Sigmoid colon (tissue), 4 donors: Measurements from ENCODE around the gene SPDYA.

Source experiments
- CTCF ChIP-seq, 4 experiments: fragments of 450-650 bp in 3 of 4; fragments of 200-600 bp in 1 of 4; IDR thresholded peaks; one replicate each; pipeline ENCODE4 v1.5.1; 2016 to 2019; ENCODE audit warnings: antibody characterized with exemption in 4 of 4, mild to moderate bottlenecking in 3 of 4, moderate library complexity in 2 of 4
- EP300 ChIP-seq, 4 donors: sonication (generic); formaldehyde crosslinking; IDR thresholded peaks; one replicate each; pipeline ENCODE4 v1.6.1; 2017; ENCODE audit warnings: antibody characterized with exemption in 4 of 4
- POLR2A ChIP-seq, 2 donors: fragments of 450-650 bp; IDR thresholded peaks; one replicate each; pipeline ENCODE4 v1.6.1; 2016; ENCODE audit warnings: antibody characterized with exemption in 2 of 2, mild to moderate bottlenecking in 2 of 2, moderate library complexity in 2 of 2
- POLR2AphosphoS5 ChIP-seq, 4 donors: sonication (generic); formaldehyde crosslinking; IDR thresholded peaks; one replicate each; pipeline ENCODE4 v1.6.1; 2017; ENCODE audit warnings: antibody characterized with exemption in 4 of 4

- TF ChIP-seq CTCF (IDR thresholded peaks at IDR 0.05): no peak
- TF ChIP-seq POLR2A (IDR thresholded peaks at IDR 0.05): no peak
- TF ChIP-seq POLR2AphosphoS5 (IDR thresholded peaks at IDR 0.05): no peak
- no peak for TF ChIP-seq EP300 (IDR thresholded peaks at IDR 0.05)
Observed at GRCh38 chr2:28822036-28822435, 11.4 kb downstream of the SPDYA start.
